Activated CD4-positive, alpha-beta T cell treated with anti-CD3 and anti-CD28 coated beads for 48 hours (primary cell): ENCODE measurements around the gene FLVCR2.
"Not testable (repeated sequence)": the region's sequence is repeated elsewhere in the genome, so short reads cannot be mapped to it uniquely, and the experiment has no call there.

Source experiments
- DNase-seq: peaks from one replicate; pipeline ENCODE4 v3.0.0-alpha.2; 2020

Gene FLVCR2

GRCh38 chr14:75673345-75674035 is 95.1 kb downstream of the FLVCR2 start:
- DNase-seq, result no peak

DNA sequence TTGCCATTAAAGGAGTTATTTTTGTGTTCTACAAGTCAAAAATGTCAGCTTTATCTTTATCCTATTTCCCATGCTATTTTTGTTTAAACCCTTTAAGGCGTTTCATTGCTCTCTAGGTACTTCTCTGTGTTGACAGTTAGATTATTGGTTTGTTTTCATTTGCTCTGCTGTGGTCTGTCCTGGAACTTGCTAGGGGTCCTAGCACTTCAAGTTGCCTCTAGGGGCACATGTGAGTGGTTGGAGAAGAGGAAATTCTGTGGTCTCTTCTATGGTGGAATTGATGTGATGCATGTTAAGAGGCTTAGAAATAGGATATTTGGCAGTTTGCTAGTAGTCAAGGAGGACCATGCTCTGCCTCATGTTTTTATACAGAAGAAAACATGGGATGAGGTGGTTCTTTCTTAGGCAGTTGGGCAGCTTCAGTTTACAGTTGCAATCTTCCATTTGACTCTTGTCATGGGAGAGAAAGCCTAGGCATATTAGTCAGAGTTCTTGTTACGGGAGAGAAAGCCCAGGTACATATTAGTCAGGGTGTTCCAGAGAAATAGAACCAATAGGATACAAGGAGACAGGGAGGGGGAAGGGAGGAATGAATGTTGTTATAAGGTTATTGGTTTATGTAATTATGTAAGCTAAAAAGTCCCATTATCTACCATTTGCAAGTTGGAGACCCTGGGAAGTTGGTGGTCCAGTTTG is 97.0 kb downstream of the FLVCR2 start:
- no peak for DNase-seq

GRCh38 chr14:75685910-75686309 is 107.5 kb downstream of the FLVCR2 start:
- DNase-seq, result no peak

DNA sequence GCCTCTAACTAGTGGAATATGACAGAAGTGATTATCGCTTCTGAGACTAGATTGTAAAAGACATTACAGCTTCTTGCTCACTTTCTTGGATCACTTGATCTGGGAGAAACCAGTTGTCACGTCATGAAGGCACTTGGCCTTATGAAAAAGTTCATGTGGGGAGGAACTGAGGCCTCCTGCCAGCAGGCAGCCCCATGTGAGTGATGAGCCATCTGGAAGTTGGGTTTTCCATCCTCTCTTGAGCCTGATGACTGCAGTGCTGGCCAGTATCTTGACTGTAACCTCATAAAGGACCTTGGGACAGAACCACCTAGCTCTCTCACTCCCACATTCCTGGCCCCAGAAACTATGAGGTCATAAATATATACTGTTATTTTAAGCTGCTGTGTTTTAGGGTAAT is 110.6 kb downstream of the FLVCR2 start:
- DNase-seq, result no peak

DNA sequence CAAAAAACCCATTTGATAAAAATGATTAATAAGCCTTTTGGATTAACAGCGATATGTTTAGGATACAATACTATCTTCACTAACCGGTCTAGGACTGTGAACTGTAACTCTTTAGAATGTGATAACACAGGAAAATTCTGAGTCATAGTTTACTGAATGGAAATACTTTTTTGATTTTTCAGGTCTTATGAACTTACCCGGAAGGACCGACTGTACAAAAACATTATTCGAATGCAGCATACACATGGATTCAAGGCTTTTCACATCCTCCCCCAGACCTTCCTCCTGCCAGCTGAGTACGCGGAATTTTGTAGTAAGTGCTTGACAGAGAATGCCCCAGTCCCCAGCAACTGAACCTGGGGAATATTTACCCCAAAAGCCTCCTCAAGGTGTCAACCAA is 111.6 kb downstream of the FLVCR2 start:
- no peak for DNase-seq

- DNase-seq, result not testable (repeated sequence)
These were observed 116.6 kb downstream of the FLVCR2 start for GRCh38 chr14:75695025-75695424.

DNA sequence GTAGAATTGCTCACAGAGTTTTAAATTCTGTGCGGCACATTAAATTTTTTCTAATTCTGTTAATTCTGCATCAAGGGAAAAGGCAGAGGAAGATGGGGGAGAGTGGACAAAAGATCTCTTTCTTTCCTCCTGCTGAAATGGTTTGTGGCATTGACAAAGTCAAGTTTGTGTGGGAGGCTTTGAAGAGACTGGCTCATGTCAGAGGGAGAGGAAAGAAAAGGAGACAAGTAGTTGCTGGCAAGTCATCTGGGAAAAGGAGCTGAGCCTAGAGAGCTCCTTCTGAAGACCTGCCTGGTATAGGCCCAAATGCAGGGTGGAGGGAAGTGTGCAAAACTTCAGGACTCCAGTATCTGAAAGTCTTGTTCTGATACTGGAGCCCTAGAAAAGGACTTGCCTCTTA is 119.0 kb downstream of the FLVCR2 start:
- no peak for DNase-seq
